Nucleus accumbens (tissue), 56 donors: ENCODE measurements around the gene PGP.

Source experiments
- DNase-seq, 56 donors: peaks; one replicate each; lab custom pipeline; 2025; lab: John Stamatoyannopoulos, UW

Gene PGP

DNA sequence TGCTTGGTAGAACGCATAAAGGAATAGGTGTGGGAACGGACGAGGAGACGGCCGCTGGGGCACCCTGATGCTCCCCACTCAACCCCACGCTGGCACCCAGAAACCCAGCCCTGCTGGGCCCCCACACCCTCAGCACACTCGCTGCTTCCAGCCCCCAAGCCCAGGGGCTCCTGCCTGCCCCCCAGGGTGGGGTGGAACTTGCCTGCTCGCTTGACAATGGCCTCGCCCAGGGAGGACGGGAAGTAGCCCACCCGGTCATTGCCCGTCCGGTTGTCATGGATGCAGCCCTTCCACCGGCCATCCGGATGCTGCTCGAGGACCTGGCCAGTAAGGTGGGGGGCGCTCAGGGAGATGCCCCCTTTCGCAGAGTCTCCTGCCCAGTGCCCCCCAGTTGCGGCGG is 28.1 kb downstream of the PGP start:
- DNase-seq, result no peak

DNA sequence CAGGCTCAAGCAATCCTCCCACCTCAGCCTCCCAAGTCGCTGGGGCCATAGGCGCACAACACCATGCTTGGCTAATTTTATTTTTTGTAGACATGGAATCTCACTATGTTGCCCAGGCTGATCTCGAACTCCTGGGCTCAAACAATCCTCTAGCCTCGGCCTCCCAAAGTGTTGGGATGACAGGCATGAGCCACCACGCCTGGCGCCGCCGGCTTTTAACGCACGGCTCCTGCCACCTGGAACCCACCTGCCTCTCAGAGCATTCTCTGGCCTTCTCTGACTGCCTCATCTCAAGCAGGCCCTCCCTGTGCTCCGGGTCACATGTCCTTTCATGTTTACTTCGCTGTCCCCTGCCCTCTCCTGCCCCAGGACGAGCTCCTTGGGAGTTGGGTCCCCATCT is 28.6 kb downstream of the PGP start:
- DNase-seq, result no peak

DNA sequence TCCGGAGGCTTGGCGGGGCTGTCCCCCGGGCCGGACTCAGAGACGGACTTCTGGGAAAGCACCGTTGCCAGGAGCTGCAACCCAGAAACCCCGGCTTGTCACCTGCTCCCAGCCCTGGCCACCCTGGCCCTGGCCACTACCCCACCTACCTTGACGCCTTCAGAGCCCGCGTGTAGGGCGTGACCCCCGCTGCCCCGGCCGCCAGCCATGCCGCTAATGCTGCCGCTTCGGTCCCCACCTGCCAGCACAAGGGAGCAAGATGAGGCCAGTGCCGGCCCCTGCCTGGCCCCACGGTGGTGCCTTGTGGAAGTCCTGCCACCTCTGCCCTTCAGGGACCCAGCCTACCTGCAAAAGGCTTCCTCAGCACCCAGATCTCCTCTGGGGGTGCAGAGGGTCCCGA is 29.7 kb downstream of the PGP start:
- no peak for DNase-seq

DNA sequence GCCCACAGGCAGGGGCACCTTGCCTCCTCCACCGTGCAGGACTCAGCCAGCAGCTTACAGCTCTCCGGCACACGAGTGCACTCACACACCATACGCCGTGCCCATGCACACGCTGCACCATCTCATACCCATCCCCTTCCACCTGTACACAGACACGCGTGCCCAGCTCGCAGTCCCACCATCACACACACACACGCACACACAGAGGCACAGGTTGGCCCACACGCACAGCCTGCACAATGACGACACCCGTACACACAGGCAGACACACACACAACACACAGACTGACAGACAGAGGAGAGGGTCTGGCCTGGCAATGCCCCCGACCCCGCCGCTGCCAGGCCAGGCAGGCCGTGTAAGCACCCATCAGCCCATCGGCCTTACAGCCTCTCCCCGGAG is 30.3 kb downstream of the PGP start:
- no peak for DNase-seq

DNA sequence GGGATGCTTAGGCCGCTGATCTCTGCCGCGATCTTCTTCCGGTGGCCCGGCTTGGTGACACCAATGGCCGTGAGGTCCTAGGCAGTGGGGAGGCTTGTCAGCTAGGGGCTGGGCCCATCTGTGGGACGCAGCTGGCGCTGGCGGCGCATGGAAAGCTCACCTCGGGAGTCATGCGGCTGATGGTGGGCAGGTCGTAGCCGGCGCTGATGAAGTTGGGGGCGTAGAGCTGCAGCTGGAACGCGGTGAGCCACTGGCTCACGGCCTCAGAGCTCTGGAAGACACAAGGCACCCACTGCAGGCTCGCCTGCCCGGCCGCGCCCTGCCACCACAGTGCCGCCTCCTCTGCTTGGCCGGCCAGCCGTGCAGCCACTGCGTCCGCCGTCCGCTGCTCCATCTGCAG is 31.0 kb downstream of the PGP start:
- DNase-seq, result peak in 3 of 56 donors; percentile 1 to 16 (median 7)

DNA sequence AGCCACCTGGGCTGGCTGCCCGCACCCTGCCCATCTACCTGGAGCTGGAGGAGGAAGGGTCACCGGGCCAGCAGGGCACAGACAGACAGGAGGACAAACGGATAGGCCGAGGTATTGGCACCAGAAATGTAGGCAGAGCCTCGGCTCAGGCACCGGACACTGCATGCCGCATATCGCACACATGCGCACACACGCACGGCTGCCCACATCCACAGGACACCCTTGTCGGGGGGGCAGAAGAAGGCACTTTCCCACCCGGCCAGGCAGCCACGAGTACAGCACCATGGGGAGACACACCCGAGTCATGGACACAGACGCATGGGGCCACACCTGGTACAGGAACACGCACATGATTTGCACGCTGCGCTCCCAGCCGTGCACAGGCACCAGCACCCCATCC is 32.7 kb downstream of the PGP start:
- no peak for DNase-seq

DNA sequence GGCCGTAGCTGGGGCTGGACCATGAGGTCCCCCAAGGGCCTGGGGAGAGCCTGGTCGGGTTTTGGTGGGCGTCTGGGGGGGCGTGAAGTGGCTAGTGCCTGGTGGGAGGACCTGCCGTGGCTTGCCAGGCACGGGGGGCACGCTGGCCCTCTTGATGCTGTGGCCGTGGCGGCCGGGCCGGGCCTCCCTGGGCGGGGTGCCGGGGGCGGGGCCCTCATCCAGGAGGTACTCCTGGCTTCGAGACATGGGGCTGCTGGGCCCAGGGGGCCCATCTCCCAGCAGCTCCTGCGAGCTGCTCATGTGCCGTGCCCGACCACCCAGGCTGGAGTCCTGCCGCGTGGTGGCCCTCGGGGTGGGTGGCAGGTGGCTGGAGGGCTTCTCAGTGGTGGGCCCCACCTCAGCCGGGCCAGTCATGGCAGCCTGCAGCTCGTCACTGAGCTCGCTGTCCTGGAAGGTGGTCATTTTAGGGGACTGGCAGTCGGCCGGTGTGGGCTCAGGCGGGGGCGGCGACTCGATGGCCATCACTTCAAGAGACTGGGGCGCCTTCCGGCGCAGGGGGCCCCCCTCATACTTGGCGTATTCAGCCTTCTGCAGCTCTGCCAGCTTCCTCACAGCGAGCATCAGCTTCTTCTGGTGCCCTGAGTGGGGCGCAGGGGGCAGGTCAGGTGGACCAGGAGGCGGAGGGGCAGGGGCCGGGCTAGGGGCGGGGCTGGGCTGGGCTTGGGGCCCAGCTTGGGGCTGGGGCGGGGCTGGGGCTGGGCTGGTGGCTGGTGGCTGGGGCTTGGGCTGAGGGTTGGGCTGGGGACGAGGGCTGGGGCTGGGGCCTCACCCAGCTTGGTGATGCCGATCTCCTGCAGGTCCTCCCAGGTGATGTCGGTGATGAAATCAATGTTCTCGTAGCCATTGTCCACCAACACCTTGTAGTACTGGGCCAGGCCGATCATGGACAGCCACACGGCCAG is 33.4 kb downstream of the PGP start:
- no peak for DNase-seq

DNA sequence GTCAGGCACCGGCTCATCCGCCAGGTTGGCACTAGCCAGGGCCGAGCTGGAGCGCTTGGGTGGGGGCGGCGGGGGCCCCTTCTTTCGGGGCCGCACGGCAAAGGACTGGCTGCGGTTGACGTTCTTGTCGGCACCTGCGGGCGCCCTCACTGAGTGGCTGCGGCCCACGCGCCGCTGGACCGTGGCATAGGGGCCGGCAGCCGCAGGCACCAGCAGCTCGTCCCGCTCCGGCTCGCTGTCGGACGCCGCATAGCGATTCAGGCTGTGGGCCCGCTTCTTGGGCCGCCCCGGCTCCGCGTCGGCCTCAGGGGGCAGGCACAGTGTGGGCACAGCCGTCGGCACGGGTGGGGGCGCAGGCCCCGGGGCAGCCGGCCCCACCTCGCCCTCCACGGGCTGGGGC is 34.2 kb downstream of the PGP start:
- no peak for DNase-seq

DNA sequence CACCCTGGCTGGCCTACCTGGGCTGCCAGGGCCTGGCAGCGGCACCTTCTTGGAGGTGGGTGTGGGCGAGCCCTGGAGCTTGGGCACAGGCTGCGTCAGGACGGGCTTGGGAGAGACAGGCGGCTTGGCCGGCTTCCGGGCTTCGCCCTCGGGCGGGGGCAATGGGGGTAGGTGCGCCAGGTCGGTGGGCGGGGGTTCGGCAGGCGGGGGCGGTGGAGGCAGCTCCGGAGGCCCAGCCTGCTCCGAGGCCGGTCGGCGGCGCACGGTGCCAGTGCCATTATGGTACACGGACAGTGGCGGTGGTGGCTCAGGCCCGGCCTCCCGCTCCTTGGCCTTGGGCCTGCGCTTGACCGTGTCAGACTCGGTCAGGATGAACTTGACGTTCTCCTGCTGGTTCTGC is 35.1 kb downstream of the PGP start:
- no peak for DNase-seq

DNA sequence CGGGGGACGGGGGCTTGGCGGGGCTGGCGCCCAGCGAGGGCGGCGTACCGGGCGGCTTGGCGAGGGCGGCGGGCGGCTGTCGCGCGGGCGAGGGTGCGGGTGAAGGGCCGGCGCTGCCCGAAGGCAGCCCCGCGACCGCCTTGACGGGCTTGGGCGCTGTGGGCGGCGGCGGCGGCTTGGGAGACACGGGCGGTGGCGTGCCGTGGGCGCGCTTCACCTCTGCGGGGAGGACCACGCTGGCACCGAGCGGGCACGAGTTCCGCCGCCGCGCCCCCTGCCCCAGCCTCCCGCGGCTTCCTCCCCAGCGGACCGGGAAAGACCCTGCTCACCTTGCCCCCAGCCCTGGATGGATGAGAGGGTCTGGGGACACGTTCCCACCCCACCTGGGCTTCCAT is 35.5 kb downstream of the PGP start:
- no peak for DNase-seq

DNA sequence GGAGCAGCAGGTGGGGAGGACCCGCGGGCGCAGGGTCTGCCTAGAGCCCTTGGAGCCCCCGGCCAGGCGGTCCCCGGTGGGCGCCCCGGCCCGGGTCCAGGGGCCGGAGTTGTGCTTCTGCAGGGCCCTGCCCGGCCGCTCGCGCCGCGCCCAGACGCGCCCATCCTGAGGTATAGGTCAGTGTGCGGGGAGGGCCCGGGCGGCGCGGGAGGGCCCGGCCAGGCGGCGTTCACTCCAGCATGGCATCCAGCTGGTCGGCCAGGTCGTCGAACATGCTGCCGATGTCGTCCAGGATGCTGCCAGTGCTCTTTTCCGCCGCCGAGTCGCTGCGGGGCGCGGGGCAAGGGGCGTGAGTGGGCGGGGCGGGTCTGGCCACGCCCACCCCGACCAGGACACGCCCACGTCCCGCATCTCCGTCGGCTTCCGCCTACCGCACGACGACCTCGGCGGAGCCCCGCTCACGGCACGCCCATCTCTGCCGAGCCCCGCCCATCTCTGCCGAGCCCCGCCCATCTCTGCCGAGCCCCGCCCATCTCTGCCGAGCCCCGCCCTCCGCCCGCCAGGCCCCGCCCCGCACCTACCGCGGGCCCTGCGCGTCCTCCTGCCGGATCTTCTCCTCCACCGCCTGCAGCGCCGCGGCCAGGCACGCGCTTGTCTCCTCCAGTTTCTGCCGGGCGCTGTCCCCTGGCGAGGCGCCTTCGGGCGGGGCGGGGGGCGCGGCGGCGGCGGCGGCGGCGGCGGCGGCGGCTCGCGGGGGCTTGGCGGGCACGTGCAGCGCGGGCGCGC is 36.1 kb downstream of the PGP start:
- peak in 6 of 56 donors; percentile 8 to 69 (median 28) for DNase-seq

DNA sequence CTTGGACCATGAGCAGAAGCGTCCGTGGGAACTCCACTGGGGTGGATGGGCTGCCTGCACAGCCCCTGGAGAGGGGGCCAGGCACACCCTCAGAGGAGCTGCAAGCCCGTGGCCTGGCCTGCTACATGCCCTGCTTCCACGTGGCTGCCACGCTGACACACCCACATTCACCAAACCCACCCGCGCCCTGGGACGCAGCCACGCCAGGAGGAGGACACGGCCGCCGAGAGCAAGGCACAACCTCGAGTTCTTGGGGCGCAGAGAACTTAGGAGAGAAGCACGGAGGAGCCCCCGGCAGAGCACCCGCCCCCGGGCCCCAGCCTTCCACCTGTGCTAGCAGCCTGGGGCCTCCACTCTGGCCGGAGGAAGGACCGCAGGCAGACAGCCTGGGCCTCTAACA is 37.1 kb downstream of the PGP start:
- no peak for DNase-seq

DNA sequence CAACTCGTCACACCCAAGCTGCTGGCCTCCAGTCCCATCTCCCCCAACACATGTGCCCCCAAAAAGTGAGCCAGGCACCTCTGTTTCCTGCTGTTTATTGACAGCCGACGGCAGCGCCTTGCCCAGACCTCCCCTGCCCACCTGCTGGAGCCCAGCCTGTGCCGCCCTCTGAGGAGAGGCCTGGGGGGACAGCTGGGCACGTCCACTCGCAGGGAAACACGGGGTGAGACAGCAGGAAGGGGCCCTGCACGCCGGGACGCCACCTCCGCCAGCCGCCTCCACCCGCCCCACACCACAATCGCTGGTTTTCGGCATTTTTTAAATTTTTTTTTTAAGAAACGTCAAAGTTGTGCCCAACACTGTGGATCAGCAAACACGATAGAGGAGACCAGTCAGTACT is 37.5 kb downstream of the PGP start:
- DNase-seq, result no peak

DNA sequence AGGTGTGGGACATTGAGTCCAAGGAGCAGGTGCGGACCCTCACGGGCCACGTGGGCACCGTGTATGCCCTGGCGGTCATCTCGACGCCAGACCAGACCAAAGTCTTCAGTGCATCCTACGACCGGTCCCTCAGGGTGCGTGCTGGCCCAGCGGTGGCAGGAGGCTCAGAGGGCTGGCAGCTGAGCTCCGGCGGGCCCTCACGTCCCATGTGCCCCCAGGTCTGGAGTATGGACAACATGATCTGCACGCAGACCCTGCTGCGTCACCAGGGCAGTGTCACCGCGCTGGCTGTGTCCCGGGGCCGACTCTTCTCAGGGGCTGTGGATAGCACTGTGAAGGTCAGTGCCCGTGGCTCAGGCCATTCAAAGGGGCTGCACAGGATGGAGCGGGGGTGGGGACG is 38.6 kb downstream of the PGP start:
- DNase-seq, result no peak

DNA sequence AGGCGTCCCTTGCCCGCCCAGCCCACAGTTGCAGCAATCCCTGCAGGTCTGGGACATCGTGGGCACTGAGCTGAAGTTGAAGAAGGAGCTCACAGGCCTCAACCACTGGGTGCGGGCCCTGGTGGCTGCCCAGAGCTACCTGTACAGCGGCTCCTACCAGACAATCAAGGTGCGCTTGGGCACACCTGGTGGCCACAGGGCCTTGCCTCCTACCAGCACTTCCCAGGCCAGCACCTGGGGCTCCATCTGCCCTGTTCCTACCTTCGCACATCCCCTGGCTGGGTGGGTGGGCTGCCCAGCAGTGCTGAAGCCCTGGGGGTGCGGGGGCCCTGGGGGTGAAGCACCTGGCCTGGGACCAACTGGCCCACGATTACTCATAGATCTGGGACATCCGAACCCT is 39.2 kb downstream of the PGP start:
- DNase-seq, result no peak

DNA sequence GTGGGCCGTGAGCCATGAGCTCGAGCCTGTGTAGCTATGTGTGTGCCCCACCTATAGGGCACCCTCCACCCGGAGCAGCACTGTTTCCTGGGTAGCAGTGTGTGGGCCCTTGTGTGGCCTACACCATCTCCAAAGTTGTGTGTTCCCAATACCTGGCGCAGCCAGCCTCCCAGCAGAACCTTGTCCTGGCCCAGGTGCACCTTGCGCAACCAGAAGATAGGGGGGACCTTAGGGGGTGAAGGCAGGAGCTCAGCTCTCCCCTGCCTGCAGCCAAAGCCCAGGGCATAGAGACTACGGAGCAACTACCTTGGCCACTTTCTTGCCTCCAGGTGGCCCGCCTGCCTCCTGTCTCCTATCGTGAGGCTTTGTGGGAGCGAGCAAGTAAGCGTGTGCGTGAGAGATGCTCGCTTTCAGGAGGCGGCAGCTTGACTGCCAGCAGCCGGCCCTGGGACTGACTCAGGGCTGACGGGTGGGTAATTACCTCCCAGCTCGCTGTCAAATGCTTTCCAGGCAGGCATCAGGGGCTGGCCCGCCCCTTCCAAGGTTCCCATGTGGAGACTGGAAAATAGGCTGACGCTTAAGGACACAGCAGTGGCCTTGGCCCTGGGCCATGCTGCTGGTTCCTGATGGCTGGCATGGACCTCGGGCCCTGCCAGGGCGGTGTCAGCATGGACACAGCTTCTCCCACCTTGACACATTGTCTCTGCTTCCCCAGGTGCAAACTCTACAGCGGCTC is 40.1 kb downstream of the PGP start:
- DNase-seq, result peak in 29 of 56 donors; percentile 11 to 79 (median 32)

DNA sequence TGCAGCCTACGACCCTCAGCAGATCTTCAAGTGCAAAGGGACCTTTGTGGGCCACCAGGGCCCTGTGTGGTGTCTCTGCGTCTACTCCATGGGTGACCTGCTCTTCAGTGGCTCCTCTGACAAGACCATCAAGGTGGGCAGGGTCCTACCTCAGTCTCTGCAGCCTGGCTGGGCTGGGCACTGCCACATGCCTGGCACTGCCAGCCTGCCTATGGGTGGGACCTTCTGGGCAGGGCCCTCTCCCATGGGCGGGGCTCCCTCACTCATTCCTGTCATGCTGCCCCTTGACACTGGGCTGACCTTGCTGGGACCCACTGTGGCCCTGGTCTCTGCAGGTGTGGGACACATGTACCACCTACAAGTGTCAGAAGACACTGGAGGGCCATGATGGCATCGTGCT is 40.7 kb downstream of the PGP start:
- DNase-seq, result no peak

DNA sequence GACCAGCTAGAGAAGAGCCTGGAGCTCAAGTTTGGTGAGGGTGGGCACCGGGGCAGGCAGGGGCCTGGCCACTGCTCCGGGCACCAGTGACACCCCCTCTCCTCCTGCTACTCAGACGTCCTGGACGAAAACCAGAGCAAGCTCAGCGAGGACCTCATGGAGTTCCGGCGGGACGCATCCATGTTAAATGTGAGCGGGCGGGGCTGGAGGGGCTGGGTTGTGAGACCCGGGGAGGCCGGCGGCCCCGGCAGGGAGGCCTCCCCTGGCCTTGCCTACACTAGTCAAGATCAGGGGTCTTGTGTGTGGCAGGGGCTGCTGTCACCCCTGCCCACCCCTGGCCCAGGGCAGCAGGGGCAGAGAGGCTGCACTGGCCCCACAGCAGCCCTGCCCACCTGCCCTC is 41.3 kb downstream of the PGP start:
- no peak for DNase-seq

DNA sequence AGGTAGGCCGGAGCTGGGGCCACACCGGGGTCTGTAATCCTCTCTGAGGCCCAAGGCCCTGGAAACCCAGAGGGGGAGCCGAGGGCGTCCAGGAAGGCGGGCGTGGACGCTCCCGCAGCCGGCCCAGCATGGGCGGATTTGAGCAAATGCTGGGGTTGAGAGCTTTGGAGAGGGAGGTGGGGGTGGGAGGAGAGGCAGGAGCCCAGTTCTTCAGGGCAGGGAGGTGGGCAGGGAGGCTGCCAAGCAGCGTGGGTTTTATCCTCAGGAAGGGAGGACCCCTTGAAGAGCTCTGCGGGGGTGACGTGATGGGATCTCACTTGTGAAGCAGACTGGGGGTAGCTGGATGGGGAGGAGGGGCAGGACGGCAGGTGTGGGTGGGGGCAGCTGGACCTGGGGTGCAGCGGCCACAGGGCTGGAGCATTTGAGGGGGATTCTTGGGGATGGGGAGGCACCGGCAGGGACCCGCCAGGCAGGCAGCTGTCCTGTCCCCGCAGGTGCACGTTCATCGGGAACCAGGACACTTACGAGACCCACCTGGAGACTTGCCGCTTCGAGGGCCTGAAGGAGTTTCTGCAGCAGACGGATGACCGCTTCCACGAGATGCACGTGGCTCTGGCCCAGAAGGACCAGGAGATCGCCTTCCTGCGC is 41.8 kb downstream of the PGP start:
- DNase-seq, result no peak

DNA sequence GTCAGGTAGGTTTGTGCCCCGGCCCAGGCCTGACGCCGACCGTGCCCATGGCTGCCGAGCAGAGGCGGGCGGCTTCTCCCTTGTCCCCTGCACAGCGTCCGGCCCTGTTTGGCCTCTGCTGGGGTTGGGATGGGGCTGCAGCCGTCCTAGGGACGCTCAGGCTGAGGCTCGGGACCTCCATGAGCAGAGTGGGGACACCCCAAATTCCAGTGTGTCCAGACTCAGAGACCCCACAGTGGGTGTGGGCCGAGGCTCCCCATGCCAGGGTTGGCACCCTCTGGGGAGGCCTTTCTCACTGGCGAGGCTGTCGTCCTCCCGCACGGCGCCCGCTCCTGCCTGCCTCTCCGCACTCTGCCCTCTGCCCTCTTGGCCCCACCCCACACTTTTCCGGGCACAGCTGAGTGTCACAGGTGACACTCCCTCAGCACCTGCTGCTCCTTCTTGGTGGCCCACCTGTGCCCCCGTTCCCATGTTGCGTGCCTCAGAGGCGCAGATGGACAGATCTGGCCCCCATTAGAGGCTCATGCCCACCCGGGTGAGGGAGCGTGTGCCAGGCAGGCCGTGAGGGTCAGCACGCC is 43.0 kb downstream of the PGP start:
- no peak for DNase-seq
